ENCODE results near the gene ADAMTS12.

Gene ADAMTS12

DNA sequence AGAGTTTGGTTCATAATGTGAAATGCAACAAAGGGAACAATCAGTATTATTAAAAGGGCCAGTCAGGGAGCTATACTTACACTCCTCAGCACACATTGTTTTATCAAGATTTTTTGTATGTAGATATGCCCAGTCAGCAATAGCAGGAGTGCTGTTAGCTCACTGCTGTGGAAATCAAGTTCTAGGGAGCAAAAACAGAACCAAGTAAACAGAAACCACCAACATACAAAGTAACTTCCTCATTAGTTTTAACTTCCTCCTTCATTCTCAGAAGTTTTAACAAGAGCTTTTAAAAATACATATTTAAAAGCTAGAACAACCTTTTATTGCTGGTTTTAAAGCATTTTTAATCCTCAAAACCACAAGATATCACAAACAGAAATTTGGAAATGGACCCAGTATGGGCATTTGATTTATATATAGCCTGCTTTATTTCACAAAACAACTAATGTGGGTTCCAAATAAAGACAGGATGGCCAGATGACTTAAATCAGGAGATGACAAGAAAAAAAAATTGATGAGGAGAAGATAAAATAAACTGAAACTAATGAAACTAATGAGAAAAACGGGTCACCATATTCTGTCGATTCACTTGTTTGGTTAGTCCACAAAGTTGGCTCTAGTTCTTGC is 178.5 kb downstream of the ADAMTS12 start:
- Histone ChIP-seq H3K4me3 (no peak overlapping the region), H3K27me3 (no peaks in the 10 kb centered on the region), H3K9me3 (no peaks in the 10 kb centered on the region), H3K4me1 (peaks cover 0 to 10% (median 2%) of the 10 kb centered on the region in 4 donors), H3K27ac (no peak overlapping the region), H3K36me3 (no peaks in the 10 kb centered on the region)
- intact Hi-C loops (cut with DNase I; ENCODE audit: low total_unique reads) = no loop called here
- TF ChIP-seq, protein P1, sequence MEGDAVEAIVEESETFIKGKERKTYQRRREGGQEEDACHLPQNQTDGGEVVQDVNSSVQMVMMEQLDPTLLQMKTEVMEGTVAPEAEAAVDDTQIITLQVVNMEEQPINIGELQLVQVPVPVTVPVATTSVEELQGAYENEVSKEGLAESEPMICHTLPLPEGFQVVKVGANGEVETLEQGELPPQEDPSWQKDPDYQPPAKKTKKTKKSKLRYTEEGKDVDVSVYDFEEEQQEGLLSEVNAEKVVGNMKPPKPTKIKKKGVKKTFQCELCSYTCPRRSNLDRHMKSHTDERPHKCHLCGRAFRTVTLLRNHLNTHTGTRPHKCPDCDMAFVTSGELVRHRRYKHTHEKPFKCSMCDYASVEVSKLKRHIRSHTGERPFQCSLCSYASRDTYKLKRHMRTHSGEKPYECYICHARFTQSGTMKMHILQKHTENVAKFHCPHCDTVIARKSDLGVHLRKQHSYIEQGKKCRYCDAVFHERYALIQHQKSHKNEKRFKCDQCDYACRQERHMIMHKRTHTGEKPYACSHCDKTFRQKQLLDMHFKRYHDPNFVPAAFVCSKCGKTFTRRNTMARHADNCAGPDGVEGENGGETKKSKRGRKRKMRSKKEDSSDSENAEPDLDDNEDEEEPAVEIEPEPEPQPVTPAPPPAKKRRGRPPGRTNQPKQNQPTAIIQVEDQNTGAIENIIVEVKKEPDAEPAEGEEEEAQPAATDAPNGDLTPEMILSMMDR (IDR thresholded peaks at IDR 0.05) = no peak
- no peak for DNase-seq

GRCh38 chr5:33712664-33713063 is 179.1 kb downstream of the ADAMTS12 start:
- Histone ChIP-seq H3K4me1 (peaks cover 0 to 10% (median 2%) of the 10 kb centered on the region in 4 donors), H3K27me3 (no peaks in the 10 kb centered on the region), H3K27ac (no peak overlapping the region), H3K36me3 (no peaks in the 10 kb centered on the region), H3K4me3 (no peak overlapping the region), H3K9me3 (no peaks in the 10 kb centered on the region)
- intact Hi-C loops (cut with DNase I; ENCODE audit: low total_unique reads) = no loop called here
- TF ChIP-seq, protein P1 (IDR thresholded peaks at IDR 0.05) = no peak
- DNase-seq = no peak

- Histone ChIP-seq H3K36me3 (no peaks in the 10 kb centered on the region), H3K9me3 (peaks cover 0 to 4% (median 0%) of the 10 kb centered on the region in 3 donors), H3K27me3 (no peaks in the 10 kb centered on the region), H3K4me3 (no peak overlapping the region), H3K27ac (no peak overlapping the region), H3K4me1 (peaks cover 0 to 10% (median 2%) of the 10 kb centered on the region in 4 donors)
- TF ChIP-seq, protein P1 (IDR thresholded peaks at IDR 0.05) = no peak
- intact Hi-C loops (cut with DNase I; ENCODE audit: low total_unique reads) = no loop called here
- no peak for DNase-seq
Measured at GRCh38 chr5:33711094-33711679, 180.6 kb downstream of the ADAMTS12 start.

DNA sequence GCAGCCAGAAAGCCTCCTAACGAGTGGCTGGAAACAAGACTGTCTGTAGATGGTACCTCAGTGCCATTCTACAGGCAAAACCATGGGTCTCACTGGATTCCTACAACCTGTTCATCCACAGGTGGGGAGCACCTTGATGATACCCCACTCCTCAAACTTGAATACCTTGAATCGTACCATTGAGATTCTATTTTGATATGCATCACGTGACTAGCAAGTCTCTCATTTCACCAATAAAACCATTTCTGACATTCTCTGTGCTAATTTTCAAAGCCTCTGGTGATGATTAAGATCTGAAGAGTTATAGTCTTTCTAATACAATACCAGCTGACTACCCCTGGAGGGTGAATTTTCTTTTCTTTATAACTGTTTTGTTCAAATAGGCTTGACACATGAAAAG is 188.9 kb downstream of the ADAMTS12 start:
- Histone ChIP-seq H3K36me3 (no peaks in the 10 kb centered on the region), H3K27me3 (no peaks in the 10 kb centered on the region), H3K4me1 (no peaks in the 10 kb centered on the region), H3K9me3 (peaks cover 0 to 4% (median 0%) of the 10 kb centered on the region in 3 donors), H3K27ac (no peak overlapping the region), H3K4me3 (no peak overlapping the region)
- TF ChIP-seq, protein P1 (IDR thresholded peaks at IDR 0.05) = no peak
- no peak for DNase-seq
- intact Hi-C loops (cut with DNase I; ENCODE audit: low total_unique reads) = no loop called here

GRCh38 chr5:33701951-33702350 is 189.8 kb downstream of the ADAMTS12 start:
- H3K4me1 ChIP-seq = no peaks in the 10 kb centered on the region
- H3K9me3 ChIP-seq = no peaks in the 10 kb centered on the region
- H3K4me3 ChIP-seq = no peak overlapping the region
- intact Hi-C loops (cut with DNase I; ENCODE audit: low total_unique reads) = no loop called here
- H3K27me3 ChIP-seq = no peaks in the 10 kb centered on the region
- H3K27ac ChIP-seq = no peak overlapping the region
- DNase-seq = no peak
- no peaks in the 10 kb centered on the region for H3K36me3 ChIP-seq
- TF ChIP-seq, protein P1 (IDR thresholded peaks at IDR 0.05) = no peak

All from tibial artery (tissue), 4 donors.